ENCODE measurements around the gene PRDM11. TPM values are rescaled to one million over a fixed set of nuclear protein-coding genes. Genes with fewer than 3 reads are reported as not detected.
A peak's percentile ranks its signal among the peaks of the same experiment; 100 is the strongest.

Gene PRDM11
- total RNA-seq, 1 experiment from 2014 or later, result 12.6 TPM

GRCh38 chr11:45181193-45181888 is 34.9 kb downstream of the PRDM11 start:
- TF ChIP-seq, protein P1, sequence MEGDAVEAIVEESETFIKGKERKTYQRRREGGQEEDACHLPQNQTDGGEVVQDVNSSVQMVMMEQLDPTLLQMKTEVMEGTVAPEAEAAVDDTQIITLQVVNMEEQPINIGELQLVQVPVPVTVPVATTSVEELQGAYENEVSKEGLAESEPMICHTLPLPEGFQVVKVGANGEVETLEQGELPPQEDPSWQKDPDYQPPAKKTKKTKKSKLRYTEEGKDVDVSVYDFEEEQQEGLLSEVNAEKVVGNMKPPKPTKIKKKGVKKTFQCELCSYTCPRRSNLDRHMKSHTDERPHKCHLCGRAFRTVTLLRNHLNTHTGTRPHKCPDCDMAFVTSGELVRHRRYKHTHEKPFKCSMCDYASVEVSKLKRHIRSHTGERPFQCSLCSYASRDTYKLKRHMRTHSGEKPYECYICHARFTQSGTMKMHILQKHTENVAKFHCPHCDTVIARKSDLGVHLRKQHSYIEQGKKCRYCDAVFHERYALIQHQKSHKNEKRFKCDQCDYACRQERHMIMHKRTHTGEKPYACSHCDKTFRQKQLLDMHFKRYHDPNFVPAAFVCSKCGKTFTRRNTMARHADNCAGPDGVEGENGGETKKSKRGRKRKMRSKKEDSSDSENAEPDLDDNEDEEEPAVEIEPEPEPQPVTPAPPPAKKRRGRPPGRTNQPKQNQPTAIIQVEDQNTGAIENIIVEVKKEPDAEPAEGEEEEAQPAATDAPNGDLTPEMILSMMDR (conservative IDR thresholded peaks at IDR 0.05; ENCODE audit: low read depth, low read length), result no peak
- TF ChIP-seq EZH2 (IDR thresholded peaks at IDR 0.05; ENCODE audit: borderline replicate concordance, low read depth, low read length, poor library complexity, severe bottlenecking), result no peak
- intact Hi-C loops (cut with micrococcal nuclease; ENCODE audit: unreplicated experiment), result no loop called here
- BruUV-seq (replicated peaks), result no TSS peak
- ChIA-PET POLR2A (ENCODE audit: low non-redundant PET) (interaction anchor here (0.6 kb wide), 1 partner anchor 666 kb away, joined by 4 read pairs; no protein-coding TSS in a partner anchor), CTCF (interaction anchor here (1.4 kb wide), 1 partner anchor 9 kb away, joined by 4 read pairs; no protein-coding TSS in a partner anchor)
- H3K27me3 ChIP-seq (replicated peaks; ENCODE audit: insufficient read depth, low read depth, low read length, poor library complexity), result no peaks in the 10 kb centered on the region
- DNase-seq (ENCODE audit: low spot score), result no peak
- peak overlapping the region; percentile 56 for H3K27ac ChIP-seq (ENCODE audit: low read depth, low read length, poor library complexity, severe bottlenecking)
- H3K4me1 ChIP-seq (ENCODE audit: insufficient read depth, low read length, poor library complexity, severe bottlenecking), result peaks cover 24% of the 10 kb centered on the region
- no peaks in the 10 kb centered on the region for H3K36me3 ChIP-seq (ENCODE audit: insufficient read depth, low read length, poor library complexity, severe bottlenecking)
- H3K9me3 ChIP-seq (ENCODE audit: low read depth, low read length, poor library complexity, severe bottlenecking), result no peaks in the 10 kb centered on the region
- peak overlapping the region; percentile 44 for H3K4me3 ChIP-seq (ENCODE audit: low read depth, low read length, poor library complexity, severe bottlenecking)

DNA sequence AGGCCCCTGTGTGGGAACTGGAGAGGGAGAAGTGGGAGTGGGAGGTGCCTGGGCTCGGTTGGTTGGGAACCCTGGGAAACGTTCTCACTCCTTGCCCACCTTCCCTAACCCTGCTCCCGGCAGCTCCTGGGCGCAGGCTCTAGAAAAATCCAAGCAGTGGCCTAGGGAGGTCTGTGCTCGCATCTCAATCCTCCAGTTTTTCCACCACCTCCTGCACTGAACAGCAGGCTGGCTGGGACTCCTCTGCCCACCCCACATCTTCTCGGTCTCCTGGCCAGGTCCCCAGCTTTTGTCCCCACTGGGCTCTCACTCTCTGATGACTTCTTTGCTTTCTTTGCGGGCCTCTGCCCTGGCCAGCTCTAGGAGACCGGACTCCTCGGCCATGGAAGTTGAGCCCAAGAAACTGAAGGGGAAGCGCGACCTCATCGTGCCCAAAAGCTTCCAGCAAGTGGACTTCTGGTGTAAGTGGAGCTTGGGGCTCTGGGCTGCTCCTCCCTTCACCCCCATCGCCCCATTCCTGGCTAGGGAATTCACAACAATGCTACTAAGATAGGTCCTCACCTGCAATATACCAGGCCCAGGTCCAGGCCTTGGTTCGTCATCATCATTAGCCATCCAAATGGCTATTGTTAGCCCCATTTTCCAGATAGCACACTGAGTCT is 35.6 kb downstream of the PRDM11 start:
- Histone ChIP-seq H3K4me1 (ENCODE audit: insufficient read depth, low read length, poor library complexity, severe bottlenecking) (peaks cover 24% of the 10 kb centered on the region), H3K27me3 (replicated peaks; ENCODE audit: insufficient read depth, low read depth, low read length, poor library complexity) (no peaks in the 10 kb centered on the region), H3K27ac (ENCODE audit: low read depth, low read length, poor library complexity, severe bottlenecking) (no peak overlapping the region), H3K9me3 (ENCODE audit: low read depth, low read length, poor library complexity, severe bottlenecking) (no peaks in the 10 kb centered on the region), H3K36me3 (ENCODE audit: insufficient read depth, low read length, poor library complexity, severe bottlenecking) (no peaks in the 10 kb centered on the region), H3K4me3 (ENCODE audit: low read depth, low read length, poor library complexity, severe bottlenecking) (no peak overlapping the region)
- intact Hi-C loops (cut with micrococcal nuclease; ENCODE audit: unreplicated experiment), result no loop called here
- no peak for DNase-seq (ENCODE audit: low spot score)
- TF ChIP-seq, protein P1 (conservative IDR thresholded peaks at IDR 0.05; ENCODE audit: low read depth, low read length), result no peak
- TF ChIP-seq EZH2 (IDR thresholded peaks at IDR 0.05; ENCODE audit: borderline replicate concordance, low read depth, low read length, poor library complexity, severe bottlenecking), result no peak
- BruUV-seq (replicated peaks), result no TSS peak
- POLR2A ChIA-PET (ENCODE audit: low non-redundant PET), result interaction anchor here (0.6 kb wide), 1 partner anchor 665 kb away, joined by 4 read pairs; no protein-coding TSS in a partner anchor
- CTCF ChIA-PET, result interaction anchor here (1.4 kb wide), 1 partner anchor 10 kb away, joined by 4 read pairs; no protein-coding TSS in a partner anchor

DNA sequence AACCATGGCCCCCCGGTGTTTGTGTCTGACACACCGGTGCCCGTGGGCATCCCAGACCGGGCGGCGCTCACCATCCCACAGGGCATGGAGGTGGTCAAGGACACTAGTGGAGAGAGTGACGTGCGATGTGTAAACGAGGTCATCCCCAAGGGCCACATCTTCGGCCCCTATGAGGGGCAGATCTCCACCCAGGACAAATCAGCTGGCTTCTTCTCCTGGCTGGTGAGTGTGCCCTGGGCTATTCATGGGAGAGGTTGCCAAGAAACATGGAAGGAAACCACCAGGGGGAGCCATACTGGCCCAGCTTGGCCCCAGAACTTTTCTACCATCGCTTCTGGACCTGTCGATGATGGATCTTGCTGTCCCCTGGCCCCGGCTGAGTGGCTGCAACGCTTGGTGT is 36.5 kb downstream of the PRDM11 start:
- H3K27ac ChIP-seq (ENCODE audit: low read depth, low read length, poor library complexity, severe bottlenecking), result no peak overlapping the region
- H3K9me3 ChIP-seq (ENCODE audit: low read depth, low read length, poor library complexity, severe bottlenecking), result no peaks in the 10 kb centered on the region
- peaks cover 16% of the 10 kb centered on the region for H3K4me1 ChIP-seq (ENCODE audit: insufficient read depth, low read length, poor library complexity, severe bottlenecking)
- intact Hi-C loops (cut with micrococcal nuclease; ENCODE audit: unreplicated experiment), result loop anchor here (1.0 kb wide), 1 partner anchor 110 kb away; no protein-coding TSS in a partner anchor
- no TSS peak for BruUV-seq (replicated peaks)
- DNase-seq (ENCODE audit: low spot score), result peak; percentile 60
- H3K27me3 ChIP-seq (replicated peaks; ENCODE audit: insufficient read depth, low read depth, low read length, poor library complexity), result no peaks in the 10 kb centered on the region
- ChIA-PET CTCF (interaction anchor here (0.6 to 1.4 kb wide), 4 partner anchors 9 to 234 kb away, joined by 3 to 4 read pairs (median 3); no protein-coding TSS in a partner anchor), POLR2A (ENCODE audit: low non-redundant PET) (no interaction called here)
- TF ChIP-seq, protein P1 (conservative IDR thresholded peaks at IDR 0.05; ENCODE audit: low read depth, low read length), result peak; percentile 92
- TF ChIP-seq EZH2 (IDR thresholded peaks at IDR 0.05; ENCODE audit: borderline replicate concordance, low read depth, low read length, poor library complexity, severe bottlenecking), result no peak
- H3K4me3 ChIP-seq (ENCODE audit: low read depth, low read length, poor library complexity, severe bottlenecking), result no peak overlapping the region
- no peaks in the 10 kb centered on the region for H3K36me3 ChIP-seq (ENCODE audit: insufficient read depth, low read length, poor library complexity, severe bottlenecking)

Data from A673 (cell line).